Naive B cell (primary cell): ENCODE measurements around the gene ZNF428. TPM values are rescaled to one million over a fixed set of nuclear protein-coding genes. Genes with fewer than 3 reads are reported as not detected.
"Not testable (repeated sequence)": the region's sequence is repeated elsewhere in the genome, so short reads cannot be mapped to it uniquely, and the experiment has no call there.

Source experiments
- ATAC-seq, 2 donors: fragments of 150-1000 bp; cut with Tn5 transposase; 2 replicates each; pipeline ENCODE4 v1.10.0; 2021; ENCODE audit warnings: low read depth in 2 of 2, mild to moderate bottlenecking in 2 of 2, moderate library complexity in 2 of 2
- DNase-seq: peaks from one replicate; pipeline ENCODE4 v3.0.0; 2022
- H3K27ac Mint-ChIP-seq, 6 donors: one replicate each; pipeline ENCODE4 v1.8.0; 2020 to 2022; ENCODE audit warnings: mild to moderate bottlenecking in 6 of 6, mixed read lengths in 6 of 6, moderate library complexity in 5 of 6, inconsistent platforms in 2 of 6
- H3K27me3 Mint-ChIP-seq, 3 donors: one replicate each; pipeline ENCODE4 v1.8.0; 2021 to 2022; ENCODE audit warnings: mixed read lengths in 3 of 3, mild to moderate bottlenecking in 1 of 3
- H3K36me3 Mint-ChIP-seq, 2 donors: one replicate each; pipeline ENCODE4 v1.8.0; 2020 to 2022; ENCODE audit warnings: mixed read lengths in 2 of 2, inconsistent platforms in 1 of 2, mild to moderate bottlenecking in 1 of 2
- H3K4me1 Mint-ChIP-seq, 3 donors: one replicate each; pipeline ENCODE4 v1.8.0; 2020 to 2022; ENCODE audit warnings: mixed read lengths in 3 of 3, inconsistent platforms in 1 of 3, mild to moderate bottlenecking in 1 of 3, moderate library complexity in 1 of 3
- H3K4me3 Mint-ChIP-seq, 8 donors: one replicate each; pipeline ENCODE4 v1.8.0; 2020 to 2022; ENCODE audit warnings: mild to moderate bottlenecking in 8 of 8, mixed read lengths in 8 of 8, moderate library complexity in 8 of 8, inconsistent platforms in 2 of 8
- H3K9me3 Mint-ChIP-seq, 7 donors: one replicate each; pipeline ENCODE4 v1.8.0; 2020 to 2022; ENCODE audit warnings: mixed read lengths in 7 of 7, mild to moderate bottlenecking in 5 of 7, inconsistent platforms in 2 of 7, moderate library complexity in 1 of 7
- polyA plus RNA-seq, 6 donors: library from polyadenylated mRNA; unstranded; fragments of 300-500 nt; fragmentation: Illumina TruSeq; gene quantifications; one replicate each; pipeline ENCODE4 v1.2.3, GENCODE V29; 2021; ENCODE audit warnings: low read depth in 6 of 6

The ZNF428 gene
- polyA plus RNA-seq, 6 donors from 2014 or later: 8.2 to 18.4 (median 11.1) TPM

GRCh38 chr19:43605875-43606568 lies 13.4 kb downstream of the ZNF428 start:
- no peaks in the 10 kb centered on the region for H3K27me3 Mint-ChIP-seq
- no peak overlapping the region for H3K4me3 Mint-ChIP-seq
- peak overlapping the region in 2 of 6 donors; percentile 51 to 66 for H3K27ac Mint-ChIP-seq
- ATAC-seq (no peak), DNase-seq (no peak)
- peaks cover 29 to 34% (median 30%) of the 10 kb centered on the region in 3 donors for H3K4me1 Mint-ChIP-seq
- H3K36me3 Mint-ChIP-seq: no peaks in the 10 kb centered on the region
- H3K9me3 Mint-ChIP-seq: no peaks in the 10 kb centered on the region

- not testable (repeated sequence) for DNase-seq, H3K4me3 Mint-ChIP-seq, H3K9me3 Mint-ChIP-seq, H3K27ac Mint-ChIP-seq, ATAC-seq, H3K27me3 Mint-ChIP-seq, H3K36me3 Mint-ChIP-seq
- H3K4me1 Mint-ChIP-seq: peaks cover 27 to 53% (median 49%) of the 10 kb centered on the region in 3 donors
These were observed 19.1 kb downstream of the ZNF428 start for GRCh38 chr19:43600326-43600725.

DNA sequence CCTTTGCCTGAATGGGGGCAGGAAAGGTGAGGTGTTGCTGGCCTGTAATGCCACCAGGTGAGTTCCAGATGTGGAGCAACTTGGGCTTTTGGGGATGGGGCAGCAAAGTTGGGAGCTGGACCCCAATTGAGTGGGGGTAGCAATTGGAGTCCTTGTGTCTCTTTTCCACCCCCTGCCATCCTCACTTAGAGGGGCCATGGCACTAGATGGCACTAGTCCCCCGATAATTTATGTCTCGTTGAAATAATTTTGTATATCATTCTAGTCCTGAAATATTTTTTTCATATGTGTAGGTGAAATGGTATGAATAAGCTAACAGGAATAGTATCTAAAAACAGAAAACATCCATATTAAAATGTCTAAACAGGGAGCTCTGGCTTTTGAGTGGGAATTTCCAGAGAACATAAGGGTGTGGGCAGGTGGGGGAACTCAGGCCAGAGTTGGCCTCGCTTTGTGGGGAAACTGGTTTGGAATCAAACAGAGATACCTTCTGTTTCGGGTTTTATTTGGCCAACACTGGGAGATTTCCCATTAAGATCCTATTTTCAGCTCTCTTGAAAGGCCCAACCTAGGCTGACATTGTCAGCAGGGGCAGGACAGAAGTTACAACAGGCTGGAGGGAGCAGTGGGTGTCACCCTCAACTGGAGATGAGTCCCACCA lies 19.7 kb downstream of the ZNF428 start:
- ATAC-seq: no peak
- H3K36me3 Mint-ChIP-seq: no peaks in the 10 kb centered on the region
- peaks cover 30 to 56% (median 46%) of the 10 kb centered on the region in 3 donors for H3K4me1 Mint-ChIP-seq
- no peaks in the 10 kb centered on the region for H3K9me3 Mint-ChIP-seq
- no peaks in the 10 kb centered on the region for H3K27me3 Mint-ChIP-seq
- no peak for DNase-seq
- H3K27ac Mint-ChIP-seq: peak overlapping the region in 2 of 6 donors; percentile 15 to 16
- H3K4me3 Mint-ChIP-seq: peak overlapping the region in 1 of 8 donors; percentile 30

DNA sequence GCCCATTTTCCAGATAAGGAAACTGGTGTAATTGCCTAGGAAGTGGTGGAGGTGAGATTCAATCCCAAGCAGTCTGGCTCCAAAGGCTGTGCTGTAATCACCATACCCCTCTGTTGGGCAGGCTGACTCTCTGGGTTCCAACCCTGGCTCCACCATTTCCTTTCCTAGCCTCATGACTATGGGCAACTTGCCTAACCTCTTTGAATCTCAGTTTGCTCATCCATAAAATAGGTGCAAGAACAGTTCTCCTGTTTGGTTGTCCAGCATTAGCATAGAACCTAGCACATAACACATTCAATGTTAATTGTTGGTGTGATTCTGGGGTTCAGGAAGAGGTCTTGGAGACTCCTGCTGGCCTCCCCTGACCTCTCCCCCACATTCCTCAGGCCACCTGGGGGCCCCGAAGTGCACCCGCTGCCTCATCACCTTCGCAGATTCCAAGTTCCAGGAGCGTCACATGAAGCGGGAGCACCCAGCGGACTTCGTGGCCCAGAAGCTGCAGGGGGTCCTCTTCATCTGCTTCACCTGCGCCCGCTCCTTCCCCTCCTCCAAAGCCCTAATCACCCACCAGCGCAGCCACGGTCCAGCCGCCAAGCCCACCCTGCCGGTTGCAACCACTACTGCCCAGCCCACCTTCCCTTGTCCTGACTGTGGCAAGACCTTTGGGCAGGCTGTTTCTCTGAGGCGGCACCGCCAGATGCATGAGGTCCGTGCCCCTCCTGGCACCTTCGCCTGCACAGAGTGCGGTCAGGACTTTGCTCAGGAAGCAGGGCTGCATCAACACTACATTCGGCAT lies 20.8 kb downstream of the ZNF428 start:
- no peak for ATAC-seq
- Mint-ChIP-seq H3K4me3 (peak overlapping the region in 3 of 8 donors; percentile 12 to 92 (median 34)), H3K9me3 (no peaks in the 10 kb centered on the region), H3K27ac (peak overlapping the region in 3 of 6 donors; percentile 58 to 81 (median 74)), H3K36me3 (no peaks in the 10 kb centered on the region), H3K27me3 (no peaks in the 10 kb centered on the region), H3K4me1 (peaks cover 29 to 51% (median 41%) of the 10 kb centered on the region in 3 donors)
- no peak for DNase-seq

DNA sequence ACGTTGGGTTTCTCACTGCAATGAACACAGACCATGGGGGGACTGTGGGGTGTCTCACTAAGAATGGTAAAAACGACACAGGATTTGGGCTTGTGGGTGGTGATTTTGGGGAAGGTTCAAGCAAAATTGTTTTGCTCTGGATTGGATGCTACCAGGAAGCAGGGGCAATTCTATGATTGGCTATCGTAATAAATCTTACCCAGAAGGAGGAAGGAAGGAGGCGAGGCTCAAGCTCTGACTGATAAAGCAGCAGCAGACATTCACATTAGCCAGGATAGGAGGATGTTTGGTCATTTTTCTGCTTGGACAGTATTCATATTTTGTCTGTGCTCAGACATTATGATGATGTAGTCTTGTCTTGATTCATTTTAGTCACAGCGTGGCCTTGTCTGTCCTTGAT lies 21.6 kb downstream of the ZNF428 start:
- Mint-ChIP-seq H3K9me3 (no peaks in the 10 kb centered on the region), H3K27me3 (no peaks in the 10 kb centered on the region), H3K27ac (peak overlapping the region; percentile 21 to 100 (median 100)), H3K36me3 (no peaks in the 10 kb centered on the region), H3K4me3 (peak overlapping the region in 6 of 8 donors; percentile 92 to 98 (median 97)), H3K4me1 (peaks cover 35 to 53% (median 48%) of the 10 kb centered on the region in 3 donors)
- DNase-seq (no peak), ATAC-seq (no peak)

- H3K27me3 Mint-ChIP-seq: no peaks in the 10 kb centered on the region
- H3K4me3 Mint-ChIP-seq: peak overlapping the region; percentile 92 to 98 (median 98)
- ATAC-seq (no peak), DNase-seq (no peak)
- H3K27ac Mint-ChIP-seq: peak overlapping the region; percentile 99 to 100 (median 100)
- H3K4me1 Mint-ChIP-seq: peaks cover 38 to 53% (median 48%) of the 10 kb centered on the region in 3 donors
- no peaks in the 10 kb centered on the region for H3K9me3 Mint-ChIP-seq
- H3K36me3 Mint-ChIP-seq: no peaks in the 10 kb centered on the region
These were observed 22.5 kb downstream of the ZNF428 start for GRCh38 chr19:43596842-43597461.

DNA sequence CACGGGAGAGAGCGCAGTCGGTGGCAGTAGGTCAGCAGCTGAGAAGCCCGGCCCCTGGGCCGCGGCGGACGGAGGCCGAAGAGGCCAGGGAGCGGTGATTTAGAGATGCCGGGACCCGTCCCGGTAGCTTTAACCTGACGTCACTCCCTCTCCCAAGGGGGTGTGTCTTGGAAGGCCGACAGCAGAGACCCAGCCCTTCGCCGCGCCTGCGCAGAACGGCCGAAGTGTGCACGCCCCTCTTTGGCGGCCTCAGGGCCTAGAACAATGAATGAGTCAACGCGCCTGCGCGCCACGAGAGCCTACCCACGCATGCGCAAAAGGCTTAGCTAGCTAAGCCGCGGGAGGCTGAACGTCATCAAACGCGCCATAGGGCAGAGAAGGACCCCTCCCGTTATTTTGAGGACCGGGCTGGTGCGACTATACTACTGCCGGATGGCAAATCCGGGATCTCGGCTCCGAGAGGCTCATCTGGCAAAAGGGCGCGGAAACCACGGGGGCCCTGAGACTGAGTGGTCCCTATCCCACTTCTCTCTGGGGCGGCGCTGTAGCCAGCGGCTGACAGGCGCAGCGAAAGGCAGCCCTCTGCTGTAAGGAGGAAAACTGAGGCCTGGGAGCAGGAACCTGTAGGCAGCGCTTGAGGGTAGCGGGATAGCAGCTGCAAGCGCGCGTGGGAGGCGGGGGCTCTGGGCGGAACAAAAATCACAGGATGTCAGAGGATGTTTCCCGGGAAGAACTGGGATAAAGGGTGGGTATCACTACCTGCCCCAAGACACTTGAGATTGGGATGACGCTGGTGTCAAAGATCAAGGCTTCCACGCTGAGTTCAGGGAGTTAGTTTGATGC lies 23.2 kb downstream of the ZNF428 start, which contains the start of the genes IRGQ and ZNF576:
TSS of gene IRGQ (minus strand) at position 136 of the 843 bp plus-strand sequence. CDS start 796 bp downstream, outside the sequence.
TSS of gene ZNF576 (plus strand) at position 597 of the 843 bp plus-strand sequence. CDS start 514 bp downstream, outside the sequence.
- Mint-ChIP-seq H3K27me3 (no peaks in the 10 kb centered on the region), H3K36me3 (no peaks in the 10 kb centered on the region), H3K4me3 (peak within 1 kb of the TSS; percentile 92 to 98 (median 98)), H3K27ac (peak within 1 kb of the TSS; percentile 99 to 100 (median 100)), H3K9me3 (no peaks in the 10 kb centered on the region), H3K4me1 (peaks cover 38 to 53% (median 49%) of the 10 kb centered on the region in 3 donors)
- DNase-seq: peak; percentile 99
- peak; percentile 74 to 77 for ATAC-seq

DNA sequence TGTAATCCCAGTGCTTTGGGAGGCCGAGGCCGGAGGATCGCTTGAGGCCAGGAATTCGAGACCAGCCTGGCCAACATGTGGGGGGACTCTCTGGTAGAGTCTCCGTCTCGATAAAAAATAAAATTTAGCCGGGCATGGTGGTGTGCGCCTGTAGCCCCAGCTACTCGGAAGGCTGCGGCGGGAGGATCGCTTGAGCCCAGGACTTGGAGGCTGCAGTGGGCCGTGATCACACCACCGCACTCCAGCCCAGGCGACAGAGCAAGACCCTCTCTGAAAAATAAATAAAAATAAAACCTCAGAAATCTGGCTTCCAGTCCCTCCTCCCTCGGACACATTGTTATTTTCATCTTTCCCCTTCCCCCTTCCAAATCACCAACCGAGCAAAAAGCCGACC lies 23.8 kb downstream of the ZNF428 start:
- DNase-seq (no peak), ATAC-seq (peak; percentile 17 to 18)
- H3K4me1 Mint-ChIP-seq: peaks cover 41 to 59% (median 55%) of the 10 kb centered on the region in 3 donors
- no peaks in the 10 kb centered on the region for H3K9me3 Mint-ChIP-seq
- H3K4me3 Mint-ChIP-seq: peak overlapping the region; percentile 92 to 98 (median 98)
- H3K36me3 Mint-ChIP-seq: no peaks in the 10 kb centered on the region
- H3K27ac Mint-ChIP-seq: peak overlapping the region; percentile 99 to 100 (median 100)
- no peaks in the 10 kb centered on the region for H3K27me3 Mint-ChIP-seq

GRCh38 chr19:43594710-43595604 lies 24.5 kb downstream of the ZNF428 start:
- Mint-ChIP-seq H3K9me3 (no peaks in the 10 kb centered on the region), H3K27ac (peak overlapping the region; percentile 99 to 100 (median 100)), H3K4me1 (peaks cover 45 to 66% (median 62%) of the 10 kb centered on the region in 3 donors), H3K36me3 (no peaks in the 10 kb centered on the region), H3K4me3 (peak overlapping the region; percentile 92 to 98 (median 98)), H3K27me3 (no peaks in the 10 kb centered on the region)
- DNase-seq (peak; percentile 66), ATAC-seq (peak; percentile 52 to 54)

DNA sequence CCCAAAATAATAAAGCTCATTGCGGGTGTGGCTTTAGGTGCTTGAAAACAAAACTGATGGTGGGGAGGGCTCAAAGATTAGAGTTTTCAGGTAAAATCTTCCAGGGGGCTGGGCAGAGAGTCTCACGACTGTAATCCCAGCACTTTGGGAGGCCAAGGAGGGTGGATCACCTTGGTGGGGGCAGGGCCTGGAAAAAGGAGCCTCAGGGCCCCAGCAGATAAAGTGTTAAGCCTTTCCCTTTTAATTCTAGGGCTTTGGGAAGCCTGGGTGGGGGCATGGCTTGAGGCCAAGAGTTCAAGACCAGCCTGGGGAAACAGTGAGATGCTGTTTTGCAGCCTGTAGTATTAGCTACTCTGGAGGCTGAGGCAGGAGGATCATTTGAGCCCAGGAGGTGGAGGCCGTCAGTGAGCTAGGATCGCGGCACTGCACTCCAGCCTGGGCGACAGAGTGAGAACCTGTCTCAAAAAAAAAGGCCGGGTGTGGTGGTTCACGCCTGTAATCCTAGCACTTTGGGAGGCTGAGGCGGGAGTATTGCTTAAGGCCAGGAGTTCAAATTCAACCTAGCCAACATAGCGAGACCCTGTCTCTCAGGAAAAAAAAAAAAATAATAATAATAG lies 25.2 kb downstream of the ZNF428 start:
- Mint-ChIP-seq H3K36me3 (no peaks in the 10 kb centered on the region), H3K4me3 (peak overlapping the region; percentile 92 to 98 (median 98)), H3K27me3 (no peaks in the 10 kb centered on the region), H3K27ac (peak overlapping the region in 5 of 6 donors; percentile 25 to 100 (median 97)), H3K9me3 (no peaks in the 10 kb centered on the region), H3K4me1 (peaks cover 51 to 69% (median 66%) of the 10 kb centered on the region in 3 donors)
- DNase-seq: no peak
- no peak for ATAC-seq

DNA sequence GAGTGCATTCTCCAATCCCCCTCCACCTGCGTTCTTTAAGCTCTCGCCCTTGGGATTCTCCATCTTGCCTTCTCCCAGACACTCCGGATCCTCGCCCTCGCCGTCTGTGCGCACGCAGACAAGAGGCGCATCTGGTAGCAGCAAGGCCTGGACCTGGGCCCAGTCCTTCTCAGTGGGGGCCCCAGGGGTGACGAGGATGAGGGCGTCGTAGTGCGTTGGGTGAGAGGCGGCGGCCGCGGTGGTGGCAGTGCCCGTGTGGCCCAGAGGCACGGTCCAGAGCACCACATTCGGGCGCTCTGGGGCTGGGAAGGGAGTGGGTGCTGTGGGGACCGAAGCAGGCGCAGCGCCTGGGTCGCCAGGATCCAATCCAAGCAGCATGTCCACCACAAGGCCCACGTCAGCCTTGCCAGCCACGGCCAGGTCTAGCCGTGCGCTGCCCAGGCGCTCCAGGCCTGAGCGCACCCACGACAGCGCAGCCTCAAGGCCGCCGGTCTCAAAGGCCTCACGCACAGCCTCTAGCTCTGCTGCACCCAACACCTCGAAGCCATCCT lies 26.6 kb downstream of the ZNF428 start:
- H3K27me3 Mint-ChIP-seq: no peaks in the 10 kb centered on the region
- H3K27ac Mint-ChIP-seq: peak overlapping the region in 4 of 6 donors; percentile 67 to 96 (median 84)
- ATAC-seq (no peak), DNase-seq (no peak)
- H3K36me3 Mint-ChIP-seq: no peaks in the 10 kb centered on the region
- H3K4me3 Mint-ChIP-seq: peak overlapping the region in 4 of 8 donors; percentile 5 to 85 (median 60)
- H3K9me3 Mint-ChIP-seq: no peaks in the 10 kb centered on the region
- peaks cover 50 to 67% (median 64%) of the 10 kb centered on the region in 3 donors for H3K4me1 Mint-ChIP-seq
